ENCODE results near the gene QRFP. TPM values are rescaled to one million over a fixed set of nuclear protein-coding genes. Genes with fewer than 3 reads are reported as not detected.

QRFP gene
- total RNA-seq, 1 experiment from 2014 or later = not detected

DNA sequence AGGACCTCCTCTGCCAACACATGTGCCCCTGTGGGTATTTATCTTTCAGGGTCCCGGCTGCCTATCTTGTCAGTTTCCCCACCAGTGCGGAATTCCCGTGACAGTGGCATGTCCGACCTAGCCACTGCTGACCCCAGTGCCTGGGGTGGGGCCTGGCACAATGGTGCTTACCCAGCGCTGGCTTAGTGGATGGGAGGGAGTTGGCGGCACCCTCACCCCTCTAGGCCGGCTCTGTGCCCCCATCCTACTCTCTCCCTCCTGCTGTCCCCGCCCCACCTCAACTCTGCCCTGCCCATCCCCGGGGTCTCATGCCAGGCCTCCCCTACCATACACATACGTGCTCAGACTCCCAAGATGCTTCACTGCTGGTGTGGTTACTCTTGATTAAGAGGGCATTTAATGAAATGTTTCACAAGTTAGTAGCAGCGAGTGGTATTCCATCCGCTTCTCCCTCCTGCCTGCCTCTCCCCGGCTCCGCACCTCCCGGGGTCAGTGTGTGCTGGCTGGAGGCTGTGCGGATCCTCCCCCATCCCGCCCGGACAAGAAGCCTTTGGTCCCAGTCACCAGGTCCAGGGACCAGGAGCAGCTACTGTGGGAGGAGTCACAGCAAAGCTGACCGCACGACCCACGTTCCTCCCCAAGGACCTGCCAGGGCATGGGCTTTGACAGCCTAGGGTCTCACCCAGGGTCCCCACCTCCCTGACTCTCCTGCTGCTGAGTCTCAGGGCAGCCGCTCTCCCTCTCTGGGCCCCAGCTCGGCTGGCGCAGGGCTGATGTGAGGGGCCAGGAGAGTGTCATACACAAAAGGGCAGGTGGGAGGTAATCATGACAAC lies 9.5 kb upstream of the QRFP start:
- Mint-ChIP-seq H3K27ac (ENCODE audit: low read depth, unreplicated experiment) (no peak overlapping the region), H3K27me3 (ENCODE audit: insufficient read depth, unreplicated experiment) (peaks cover 12% of the 10 kb centered on the region), H3K4me3 (ENCODE audit: unreplicated experiment) (no peak overlapping the region), H3K36me3 (ENCODE audit: insufficient read depth, unreplicated experiment) (peaks cover 7% of the 10 kb centered on the region), H3K4me1 (ENCODE audit: insufficient read depth, unreplicated experiment) (no peaks in the 10 kb centered on the region), H3K9me3 (ENCODE audit: unreplicated experiment) (no peaks in the 10 kb centered on the region)
- no TSS peak for BruUV-seq (replicated peaks)
- POLR2A ChIA-PET = no interaction called here
- CTCF ChIA-PET = no interaction called here
- no peak for DNase-seq (ENCODE audit: unreplicated experiment)
- intact Hi-C loops (cut with micrococcal nuclease) = no loop called here
- TF ChIP-seq, protein P1, sequence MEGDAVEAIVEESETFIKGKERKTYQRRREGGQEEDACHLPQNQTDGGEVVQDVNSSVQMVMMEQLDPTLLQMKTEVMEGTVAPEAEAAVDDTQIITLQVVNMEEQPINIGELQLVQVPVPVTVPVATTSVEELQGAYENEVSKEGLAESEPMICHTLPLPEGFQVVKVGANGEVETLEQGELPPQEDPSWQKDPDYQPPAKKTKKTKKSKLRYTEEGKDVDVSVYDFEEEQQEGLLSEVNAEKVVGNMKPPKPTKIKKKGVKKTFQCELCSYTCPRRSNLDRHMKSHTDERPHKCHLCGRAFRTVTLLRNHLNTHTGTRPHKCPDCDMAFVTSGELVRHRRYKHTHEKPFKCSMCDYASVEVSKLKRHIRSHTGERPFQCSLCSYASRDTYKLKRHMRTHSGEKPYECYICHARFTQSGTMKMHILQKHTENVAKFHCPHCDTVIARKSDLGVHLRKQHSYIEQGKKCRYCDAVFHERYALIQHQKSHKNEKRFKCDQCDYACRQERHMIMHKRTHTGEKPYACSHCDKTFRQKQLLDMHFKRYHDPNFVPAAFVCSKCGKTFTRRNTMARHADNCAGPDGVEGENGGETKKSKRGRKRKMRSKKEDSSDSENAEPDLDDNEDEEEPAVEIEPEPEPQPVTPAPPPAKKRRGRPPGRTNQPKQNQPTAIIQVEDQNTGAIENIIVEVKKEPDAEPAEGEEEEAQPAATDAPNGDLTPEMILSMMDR (IDR thresholded peaks at IDR 0.05; ENCODE audit: unreplicated experiment) = no peak

- Mint-ChIP-seq H3K27ac (ENCODE audit: low read depth, unreplicated experiment) (no peak overlapping the region), H3K4me1 (ENCODE audit: insufficient read depth, unreplicated experiment) (no peaks in the 10 kb centered on the region), H3K4me3 (ENCODE audit: unreplicated experiment) (no peak overlapping the region), H3K9me3 (ENCODE audit: unreplicated experiment) (no peaks in the 10 kb centered on the region), H3K36me3 (ENCODE audit: insufficient read depth, unreplicated experiment) (peaks cover 13% of the 10 kb centered on the region), H3K27me3 (ENCODE audit: insufficient read depth, unreplicated experiment) (peaks cover 20% of the 10 kb centered on the region)
- BruUV-seq (replicated peaks) = no TSS peak
- CTCF ChIA-PET = no interaction called here
- POLR2A ChIA-PET = no interaction called here
- DNase-seq (ENCODE audit: unreplicated experiment) = no peak
- TF ChIP-seq, protein P1 (IDR thresholded peaks at IDR 0.05; ENCODE audit: unreplicated experiment) = no peak
- intact Hi-C loops (cut with micrococcal nuclease) = no loop called here
These were observed 8.7 kb upstream of the QRFP start for GRCh38 chr9:130905125-130905901.

- H3K9me3 Mint-ChIP-seq (ENCODE audit: unreplicated experiment) = no peaks in the 10 kb centered on the region
- no TSS peak for BruUV-seq (replicated peaks)
- TF ChIP-seq, protein P1 (IDR thresholded peaks at IDR 0.05; ENCODE audit: unreplicated experiment) = no peak
- DNase-seq (ENCODE audit: unreplicated experiment) = no peak
- H3K27ac Mint-ChIP-seq (ENCODE audit: low read depth, unreplicated experiment) = no peak overlapping the region
- H3K36me3 Mint-ChIP-seq (ENCODE audit: insufficient read depth, unreplicated experiment) = peaks cover 13% of the 10 kb centered on the region
- H3K4me1 Mint-ChIP-seq (ENCODE audit: insufficient read depth, unreplicated experiment) = no peaks in the 10 kb centered on the region
- H3K4me3 Mint-ChIP-seq (ENCODE audit: unreplicated experiment) = no peak overlapping the region
- peaks cover 24% of the 10 kb centered on the region for H3K27me3 Mint-ChIP-seq (ENCODE audit: insufficient read depth, unreplicated experiment)
- intact Hi-C loops (cut with micrococcal nuclease) = no loop called here
- CTCF ChIA-PET = no interaction called here
- POLR2A ChIA-PET = interaction anchor here (1.0 kb wide), 1 partner anchor 177 kb away, joined by 4 read pairs; no protein-coding TSS in a partner anchor
These were observed 7.7 kb upstream of the QRFP start for GRCh38 chr9:130904070-130905044.

Data from MCF 10A (cell line).